ENCODE measurements around the gene NAALADL2.

The NAALADL2 gene

GRCh38 chr3:175001091-175001490 lies 142.0 kb downstream of the NAALADL2 start:
- DNase-seq = no peak

GRCh38 chr3:175002732-175003143 lies 143.6 kb downstream of the NAALADL2 start:
- DNase-seq = no peak

DNA sequence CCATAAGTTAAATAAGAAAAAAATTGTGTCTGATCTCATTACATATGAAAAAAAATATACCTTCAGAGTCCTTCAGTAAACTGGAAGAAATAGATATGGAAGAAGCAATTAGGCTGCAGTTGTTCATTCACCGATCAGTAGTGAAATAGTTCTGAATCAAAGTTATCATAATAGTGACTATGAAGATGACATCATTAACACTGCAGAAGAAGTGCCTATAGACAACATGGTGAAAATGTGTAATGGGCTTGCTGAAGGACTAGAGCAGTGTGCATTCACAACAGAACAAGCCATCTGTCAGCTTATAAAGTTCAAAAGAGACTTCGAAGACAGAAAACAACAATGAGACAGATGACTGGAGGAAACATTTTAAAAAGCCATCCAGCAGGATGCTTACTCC lies 144.5 kb downstream of the NAALADL2 start:
- DNase-seq = no peak

DNA sequence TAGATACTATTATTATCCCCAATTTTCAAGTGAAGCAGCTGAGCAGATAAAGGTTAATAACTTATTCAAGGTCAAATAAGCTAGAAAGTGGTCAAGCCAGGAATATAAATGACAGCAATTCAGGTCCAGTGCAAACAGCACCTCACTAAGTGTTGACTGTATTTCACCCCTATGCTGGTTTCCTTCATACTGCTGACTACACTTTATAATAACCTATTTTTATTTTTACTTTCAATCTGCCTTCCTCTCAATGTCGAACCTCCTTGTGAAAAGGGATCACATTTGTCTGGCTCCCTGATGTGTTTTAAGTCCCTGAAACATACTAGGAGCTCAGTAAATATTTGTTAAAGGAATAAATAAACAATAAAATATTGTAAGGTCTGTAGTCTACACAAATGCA lies 146.1 kb downstream of the NAALADL2 start:
- DNase-seq = no peak

- no peak for DNase-seq
Measured at GRCh38 chr3:175005881-175006280, 146.7 kb downstream of the NAALADL2 start.

GRCh38 chr3:175007306-175007705 lies 148.2 kb downstream of the NAALADL2 start:
- no peak for DNase-seq

DNA sequence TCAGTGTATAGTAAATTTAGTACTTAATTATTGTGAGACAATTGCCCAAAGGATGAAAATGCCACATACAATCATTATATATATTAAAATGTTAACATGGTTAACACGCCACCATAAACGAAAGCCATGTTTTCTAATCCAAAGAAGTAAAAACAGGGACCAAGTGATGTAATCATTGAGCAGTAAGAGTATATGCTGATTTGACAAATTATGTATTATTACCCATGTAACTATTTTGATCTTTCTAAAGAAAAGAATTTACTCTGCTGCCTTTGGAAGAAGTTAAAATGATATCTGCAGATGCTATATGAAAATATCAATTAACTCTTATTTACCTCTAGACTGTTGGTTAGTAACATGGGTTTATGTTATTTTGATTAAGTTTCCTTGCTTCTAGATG lies 150.2 kb downstream of the NAALADL2 start:
- no peak for DNase-seq

DNA sequence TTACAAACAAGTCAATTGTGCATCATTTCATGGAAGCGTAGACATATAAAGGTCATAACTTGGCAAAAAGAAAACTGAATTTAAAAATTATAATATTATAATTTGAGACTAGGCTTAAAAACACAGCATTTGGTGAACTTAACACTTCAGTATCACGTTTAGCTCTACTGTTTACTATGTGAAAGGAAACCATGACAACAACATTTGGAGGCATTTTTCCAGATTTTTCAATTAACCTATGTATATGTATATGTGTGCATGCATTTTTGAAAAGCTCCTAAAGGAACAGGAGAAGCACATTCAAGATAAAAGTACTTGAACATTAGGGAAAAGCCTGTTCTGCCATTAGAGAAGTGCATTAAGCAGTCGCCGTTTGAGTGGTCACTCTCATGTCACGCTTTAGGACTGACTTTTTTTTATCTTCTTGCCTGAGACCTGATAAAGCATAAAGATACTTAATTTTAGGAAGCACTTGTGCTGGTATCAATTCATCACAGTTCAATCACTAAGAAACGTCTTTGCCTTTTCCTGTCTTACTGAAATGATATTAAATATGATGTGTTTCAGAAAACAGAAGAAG lies 156.0 kb downstream of the NAALADL2 start:
- no peak for DNase-seq

GRCh38 chr3:175018946-175019727 lies 160.0 kb downstream of the NAALADL2 start:
- no peak for DNase-seq

DNA sequence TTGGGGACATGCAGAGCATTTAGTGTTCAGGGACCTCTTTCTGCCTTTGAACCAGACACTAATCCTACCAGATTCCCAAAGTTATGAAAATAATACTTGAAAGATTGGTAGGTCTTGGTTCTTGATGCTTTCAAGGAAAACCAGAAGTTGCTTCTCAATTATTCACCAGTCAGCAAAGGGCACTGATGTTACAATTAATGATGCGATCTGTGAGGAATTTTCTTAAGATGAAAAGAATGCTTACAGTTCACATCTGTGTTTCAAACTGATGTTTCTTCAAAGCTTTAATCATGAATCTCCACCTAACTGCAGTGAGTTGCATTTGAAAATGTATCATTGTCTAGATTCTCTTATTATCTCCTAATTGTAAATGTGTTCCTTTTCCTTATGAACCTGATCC lies 161.0 kb downstream of the NAALADL2 start:
- DNase-seq = no peak

DNA sequence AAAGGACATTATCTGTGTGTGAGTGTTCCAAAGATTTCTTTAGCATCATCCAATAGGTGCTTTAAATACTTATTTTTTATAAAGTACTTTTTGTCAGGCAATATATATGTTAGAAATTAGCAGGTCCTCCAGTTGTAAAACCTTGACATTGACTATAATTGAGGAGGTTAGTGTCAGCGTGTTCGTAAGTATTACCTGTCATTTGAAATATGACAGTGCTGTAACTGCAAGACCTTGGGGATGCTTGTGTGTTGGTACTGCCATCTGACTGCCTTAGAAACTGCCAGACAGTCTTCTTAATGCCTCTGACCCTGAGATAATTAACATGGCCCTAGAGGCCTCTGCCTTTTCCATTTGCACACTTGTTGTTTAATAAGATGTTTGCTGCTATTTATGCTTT lies 170.7 kb downstream of the NAALADL2 start:
- DNase-seq = no peak

- no peak for DNase-seq
Measured at GRCh38 chr3:175039875-175040274, 180.7 kb downstream of the NAALADL2 start.

GRCh38 chr3:175041369-175041768 lies 182.2 kb downstream of the NAALADL2 start:
- no peak for DNase-seq

- DNase-seq = no peak
Measured at GRCh38 chr3:175046601-175047000, 187.5 kb downstream of the NAALADL2 start.

DNA sequence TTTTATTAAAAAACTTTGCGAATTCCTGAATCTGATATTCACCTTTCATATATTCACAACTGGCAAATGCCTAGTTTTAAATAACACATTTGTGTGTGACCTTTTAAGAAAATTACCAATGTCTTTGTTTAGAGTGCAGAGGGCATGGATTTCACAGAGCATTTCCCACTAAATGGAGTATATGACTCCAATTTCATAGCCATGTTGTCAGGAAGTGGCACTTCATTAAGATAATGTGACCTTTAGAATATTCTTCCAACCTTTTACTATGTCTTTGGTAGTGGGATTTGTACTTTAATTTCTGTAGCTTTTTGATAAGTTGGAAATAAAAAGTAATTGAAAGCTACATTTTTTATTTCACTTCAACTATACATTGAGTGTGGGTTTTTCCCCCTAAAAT lies 188.7 kb downstream of the NAALADL2 start:
- no peak for DNase-seq

GRCh38 chr3:175057401-175057800 lies 198.3 kb downstream of the NAALADL2 start:
- no peak for DNase-seq

- no peak for DNase-seq
Measured at GRCh38 chr3:175059788-175060187, 200.7 kb downstream of the NAALADL2 start.

- no peak for DNase-seq
Measured at GRCh38 chr3:175065497-175065896, 206.4 kb downstream of the NAALADL2 start.

- no peak for DNase-seq
Measured at GRCh38 chr3:175066617-175067415, 207.7 kb downstream of the NAALADL2 start.

- DNase-seq = no peak
Measured at GRCh38 chr3:175068587-175068986, 209.5 kb downstream of the NAALADL2 start.

GRCh38 chr3:175070946-175071345 lies 211.8 kb downstream of the NAALADL2 start:
- DNase-seq = no peak

DNA sequence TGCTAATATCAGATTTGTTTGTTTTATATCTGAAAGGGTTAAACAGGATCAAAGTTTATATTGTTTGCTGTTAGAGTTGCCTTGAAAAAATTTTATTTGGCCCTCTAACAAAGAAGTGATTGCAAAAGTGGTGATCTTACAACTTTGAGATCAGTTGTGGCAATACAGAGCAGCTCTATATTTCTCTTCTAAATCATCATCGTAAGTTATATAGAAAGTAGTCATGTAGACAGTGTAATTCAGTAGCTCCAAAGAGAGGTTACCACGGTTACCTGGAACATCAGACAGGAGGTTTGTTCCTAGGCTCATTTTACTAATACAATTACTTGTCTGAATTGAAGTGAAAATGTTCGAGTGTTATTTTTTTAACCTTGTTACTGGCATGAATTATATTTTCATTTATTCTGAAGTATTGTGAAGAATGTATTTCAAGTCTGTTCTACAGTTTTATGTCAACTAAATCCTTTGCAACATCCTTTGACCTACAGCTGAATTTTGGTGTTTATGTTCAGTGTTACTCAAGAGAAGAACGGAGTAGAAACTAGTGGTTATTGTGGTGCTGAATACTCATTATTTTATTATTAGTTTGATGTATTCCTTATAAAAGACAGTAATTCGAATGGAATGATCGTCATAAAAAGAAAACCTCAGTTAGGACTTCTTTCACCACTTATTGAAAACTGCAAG lies 214.2 kb downstream of the NAALADL2 start:
- no peak for DNase-seq

GRCh38 chr3:175075269-175075668 lies 216.1 kb downstream of the NAALADL2 start:
- no peak for DNase-seq
